ENCODE results near the gene FRMD8. TPM values are rescaled to one million over a fixed set of nuclear protein-coding genes. Genes with fewer than 3 reads are reported as not detected.

FRMD8 gene
- total RNA-seq, 1 donor from 2014 or later, result 22.6 TPM

DNA sequence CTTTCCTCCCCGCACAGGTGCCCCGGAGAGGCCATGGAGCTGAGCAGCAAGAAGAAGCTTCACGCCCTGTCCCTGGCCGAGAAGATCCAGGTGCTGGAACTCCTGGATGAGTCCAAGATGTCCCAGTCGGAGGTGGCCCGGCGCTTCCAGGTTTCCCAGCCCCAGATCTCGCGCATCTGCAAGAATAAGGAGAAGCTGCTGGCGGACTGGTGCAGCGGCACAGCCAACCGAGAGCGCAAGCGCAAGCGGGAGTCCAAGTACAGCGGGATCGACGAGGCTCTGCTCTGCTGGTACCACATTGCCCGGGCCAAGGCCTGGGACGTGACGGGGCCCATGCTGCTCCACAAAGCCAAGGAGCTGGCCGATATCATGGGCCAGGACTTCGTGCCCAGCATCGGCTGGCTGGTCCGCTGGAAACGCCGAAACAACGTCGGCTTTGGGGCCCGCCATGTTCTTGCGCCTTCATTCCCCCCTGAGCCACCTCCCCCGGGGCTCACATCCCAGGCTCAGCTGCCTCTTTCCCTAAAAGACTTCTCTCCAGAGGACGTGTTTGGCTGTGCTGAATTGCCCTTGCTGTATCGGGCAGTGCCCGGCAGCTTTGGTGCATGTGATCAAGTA, 30.6 kb upstream of the FRMD8 start:
- TF ChIP-seq, protein P1, sequence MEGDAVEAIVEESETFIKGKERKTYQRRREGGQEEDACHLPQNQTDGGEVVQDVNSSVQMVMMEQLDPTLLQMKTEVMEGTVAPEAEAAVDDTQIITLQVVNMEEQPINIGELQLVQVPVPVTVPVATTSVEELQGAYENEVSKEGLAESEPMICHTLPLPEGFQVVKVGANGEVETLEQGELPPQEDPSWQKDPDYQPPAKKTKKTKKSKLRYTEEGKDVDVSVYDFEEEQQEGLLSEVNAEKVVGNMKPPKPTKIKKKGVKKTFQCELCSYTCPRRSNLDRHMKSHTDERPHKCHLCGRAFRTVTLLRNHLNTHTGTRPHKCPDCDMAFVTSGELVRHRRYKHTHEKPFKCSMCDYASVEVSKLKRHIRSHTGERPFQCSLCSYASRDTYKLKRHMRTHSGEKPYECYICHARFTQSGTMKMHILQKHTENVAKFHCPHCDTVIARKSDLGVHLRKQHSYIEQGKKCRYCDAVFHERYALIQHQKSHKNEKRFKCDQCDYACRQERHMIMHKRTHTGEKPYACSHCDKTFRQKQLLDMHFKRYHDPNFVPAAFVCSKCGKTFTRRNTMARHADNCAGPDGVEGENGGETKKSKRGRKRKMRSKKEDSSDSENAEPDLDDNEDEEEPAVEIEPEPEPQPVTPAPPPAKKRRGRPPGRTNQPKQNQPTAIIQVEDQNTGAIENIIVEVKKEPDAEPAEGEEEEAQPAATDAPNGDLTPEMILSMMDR (IDR thresholded peaks at IDR 0.05), result no peak
- no peak overlapping the region for H3K27ac ChIP-seq
- H3K4me1 ChIP-seq, result peaks cover 22% of the 10 kb centered on the region
- intact Hi-C loops (cut with DNase I), result no loop called here
- ATAC-seq (no peak), DNase-seq (peak; percentile 56)
- H3K9me3 ChIP-seq, result no peaks in the 10 kb centered on the region
- H3K36me3 ChIP-seq, result peaks cover 20% of the 10 kb centered on the region
- peaks cover 13% of the 10 kb centered on the region for H3K27me3 ChIP-seq (ENCODE audit: low read depth)
- H3K4me3 ChIP-seq, result peak overlapping the region; percentile 73

DNA sequence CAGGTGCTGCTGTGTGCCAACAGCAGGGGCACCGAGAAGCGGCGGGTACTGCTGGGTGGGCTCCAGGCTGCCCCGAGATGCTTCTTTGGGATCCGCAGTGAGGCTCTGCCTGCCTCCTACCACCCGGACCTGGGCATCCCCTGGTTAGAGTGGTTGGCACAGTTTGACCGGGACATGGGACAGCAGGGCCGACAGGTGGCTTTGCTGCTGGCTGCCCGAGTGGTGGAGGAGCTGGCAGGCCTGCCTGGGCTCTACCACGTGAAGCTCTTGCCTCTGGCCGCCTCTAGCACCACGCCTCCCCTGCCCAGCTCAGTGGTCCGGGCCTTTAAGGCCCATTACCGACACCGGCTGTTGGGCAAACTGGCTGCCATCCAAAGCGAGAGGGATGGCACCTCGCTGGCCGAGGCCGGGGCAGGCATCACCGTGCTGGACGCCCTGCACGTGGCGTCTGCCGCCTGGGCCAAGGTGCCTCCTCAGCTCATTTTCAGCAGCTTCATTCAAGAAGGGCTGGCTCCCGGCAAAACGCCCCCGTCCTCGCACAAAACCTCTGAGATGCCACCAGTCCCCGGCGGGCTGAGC, 30.0 kb upstream of the FRMD8 start:
- ATAC-seq (no peak), DNase-seq (no peak)
- peaks cover 22% of the 10 kb centered on the region for H3K4me1 ChIP-seq
- H3K9me3 ChIP-seq, result no peaks in the 10 kb centered on the region
- TF ChIP-seq, protein P1 (IDR thresholded peaks at IDR 0.05), result no peak
- peaks cover 13% of the 10 kb centered on the region for H3K27me3 ChIP-seq (ENCODE audit: low read depth)
- intact Hi-C loops (cut with DNase I), result no loop called here
- peaks cover 14% of the 10 kb centered on the region for H3K36me3 ChIP-seq
- no peak overlapping the region for H3K4me3 ChIP-seq
- no peak overlapping the region for H3K27ac ChIP-seq

DNA sequence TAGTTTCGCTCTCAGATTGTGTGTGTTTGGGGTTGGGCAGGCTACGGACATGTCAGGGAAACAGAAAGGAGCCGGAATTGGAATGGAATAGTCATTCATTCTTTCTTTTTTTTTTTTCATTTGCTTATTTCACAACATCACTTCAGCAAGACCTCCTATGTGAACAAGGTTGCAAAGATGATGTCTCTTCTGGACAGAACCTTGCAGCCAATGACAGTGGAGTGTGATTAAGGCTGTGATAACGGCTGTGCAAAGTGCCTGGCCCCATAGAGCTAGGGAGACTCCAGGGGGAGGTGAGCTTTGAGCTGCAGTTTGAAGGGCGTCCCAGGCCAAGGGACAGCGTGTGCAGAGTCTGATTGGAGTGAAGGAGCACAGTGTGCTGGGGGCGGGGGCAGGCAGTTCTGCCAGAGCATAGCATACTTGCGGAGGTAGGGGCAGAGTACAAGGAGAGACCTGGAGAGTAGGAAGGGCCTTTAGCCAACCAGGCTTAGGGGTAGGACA, 28.5 kb upstream of the FRMD8 start:
- no peak overlapping the region for H3K4me3 ChIP-seq
- no peaks in the 10 kb centered on the region for H3K9me3 ChIP-seq
- no peak overlapping the region for H3K27ac ChIP-seq
- no peaks in the 10 kb centered on the region for H3K36me3 ChIP-seq
- TF ChIP-seq, protein P1 (IDR thresholded peaks at IDR 0.05), result no peak
- ATAC-seq (peak in 1 of 2 donors; percentile 4), DNase-seq (no peak)
- intact Hi-C loops (cut with DNase I), result no loop called here
- H3K4me1 ChIP-seq, result peaks cover 22% of the 10 kb centered on the region
- H3K27me3 ChIP-seq (ENCODE audit: low read depth), result peaks cover 13% of the 10 kb centered on the region

DNA sequence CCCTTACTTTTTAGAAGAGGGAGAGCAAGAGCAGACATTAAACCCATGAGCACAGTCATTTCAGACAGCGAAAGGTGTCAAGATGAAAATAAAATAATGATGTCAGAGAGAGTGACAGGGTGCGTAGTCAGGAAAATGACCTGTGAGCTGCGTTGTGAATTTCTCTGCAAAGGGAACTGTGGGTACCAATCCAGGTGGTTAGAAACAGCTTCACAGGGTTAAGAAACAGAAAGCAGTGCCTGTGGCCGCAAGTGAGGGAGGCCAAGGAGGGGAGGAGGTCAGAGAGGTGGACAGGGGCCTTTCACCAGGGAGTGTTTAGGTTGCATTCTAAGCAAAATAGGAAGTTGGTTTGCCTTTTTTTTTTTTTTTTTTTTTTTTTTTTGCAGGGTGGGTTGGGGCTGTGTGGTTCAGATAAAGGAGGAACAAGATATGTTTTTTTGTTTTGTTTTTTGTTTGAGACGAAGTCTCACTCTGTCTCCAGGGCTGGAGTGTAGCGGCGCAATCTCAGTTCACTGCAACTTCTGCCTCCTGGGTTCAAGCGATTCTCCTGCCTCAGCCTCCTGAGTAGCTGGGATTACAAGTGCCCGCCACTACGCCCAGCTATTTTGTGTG, 24.0 kb upstream of the FRMD8 start:
- Histone ChIP-seq H3K27me3 (ENCODE audit: low read depth) (no peaks in the 10 kb centered on the region), H3K9me3 (no peaks in the 10 kb centered on the region), H3K4me3 (no peak overlapping the region), H3K27ac (peak overlapping the region; percentile 56), H3K4me1 (peaks cover 5% of the 10 kb centered on the region), H3K36me3 (no peaks in the 10 kb centered on the region)
- ATAC-seq (peak; percentile 34 to 37), DNase-seq (no peak)
- intact Hi-C loops (cut with DNase I), result no loop called here
- TF ChIP-seq, protein P1 (IDR thresholded peaks at IDR 0.05), result no peak

DNA sequence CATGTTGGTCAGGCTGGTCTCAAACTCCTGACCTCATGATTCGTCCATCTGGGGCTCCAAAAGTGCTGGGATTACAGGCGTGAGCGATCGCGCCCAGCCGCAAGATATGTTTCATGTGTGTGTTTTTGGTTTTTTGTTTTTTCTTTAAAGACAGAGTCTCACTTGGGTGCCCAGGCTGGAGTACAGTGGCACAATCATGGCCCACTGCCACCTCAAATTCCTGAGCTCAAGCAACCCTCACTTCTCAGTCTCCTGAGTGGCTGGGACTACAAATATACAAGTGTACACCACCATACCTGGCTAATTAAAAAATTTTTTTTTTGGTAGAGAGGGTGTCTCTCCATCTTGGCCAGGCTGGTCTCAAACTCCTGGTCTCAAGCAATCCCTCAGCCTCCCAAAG, 23.5 kb upstream of the FRMD8 start:
- H3K27me3 ChIP-seq (ENCODE audit: low read depth), result no peaks in the 10 kb centered on the region
- H3K4me1 ChIP-seq, result peaks cover 5% of the 10 kb centered on the region
- H3K36me3 ChIP-seq, result no peaks in the 10 kb centered on the region
- DNase-seq, result no peak
- no peaks in the 10 kb centered on the region for H3K9me3 ChIP-seq
- intact Hi-C loops (cut with DNase I), result no loop called here
- peak overlapping the region; percentile 56 for H3K27ac ChIP-seq
- peak in 1 of 2 donors; percentile 18 for ATAC-seq
- no peak overlapping the region for H3K4me3 ChIP-seq
- TF ChIP-seq, protein P1 (IDR thresholded peaks at IDR 0.05), result no peak
